Measurements from ENCODE around the gene PRKCB. TPM values are rescaled to one million over a fixed set of nuclear protein-coding genes. Genes with fewer than 3 reads are reported as not detected.
"Not testable (repeated sequence)": the region's sequence is repeated elsewhere in the genome, so short reads cannot be mapped to it uniquely, and the experiment has no call there.

Gene PRKCB
- total RNA-seq, 1 donor from 2014 or later = 12.7 TPM

- no peak for ATAC-seq
- intact Hi-C loops (cut with DNase I) = no loop called here
- DNase-seq (ENCODE audit: low spot score) = no peak
Measured at GRCh38 chr16:24087891-24088410, 252.2 kb downstream of the PRKCB start.

- ATAC-seq = no peak
- intact Hi-C loops (cut with DNase I) = no loop called here
- DNase-seq (ENCODE audit: low spot score) = no peak
Measured at GRCh38 chr16:24088767-24089166, 253.0 kb downstream of the PRKCB start.

- intact Hi-C loops (cut with DNase I) = no loop called here
Measured at GRCh38 chr16:24091125-24091524, 255.3 kb downstream of the PRKCB start.

GRCh38 chr16:24093049-24093448 lies 257.3 kb downstream of the PRKCB start:
- ATAC-seq (no peak), DNase-seq (ENCODE audit: low spot score) (no peak)
- intact Hi-C loops (cut with DNase I) = no loop called here

More at GRCh38 chr16:24091125-24091524, 255.3 kb downstream of the PRKCB start:
- DNase-seq (ENCODE audit: low spot score) = no peak
- ATAC-seq = no peak

DNA sequence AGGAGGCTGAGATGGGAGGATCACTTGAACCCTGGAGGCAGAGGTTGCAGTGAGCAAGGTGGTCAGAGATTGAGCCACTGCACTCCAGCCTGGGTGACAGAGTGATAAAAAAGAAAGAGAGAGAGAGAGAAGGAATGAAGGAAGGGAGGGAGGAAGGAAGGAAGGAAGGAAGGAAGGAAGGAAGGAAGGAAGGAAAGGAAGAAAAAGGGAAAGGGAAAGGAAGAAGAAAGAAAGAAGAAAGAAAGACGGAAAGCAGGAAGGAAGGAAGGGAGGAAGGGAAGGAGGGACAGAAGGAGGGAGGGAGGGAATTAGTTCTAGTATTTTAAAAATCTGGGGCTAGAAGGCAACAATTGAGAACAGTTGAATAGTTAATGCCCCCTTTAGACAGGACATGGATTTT lies 258.9 kb downstream of the PRKCB start:
- no peak for ATAC-seq
- no peak for DNase-seq (ENCODE audit: low spot score)
- intact Hi-C loops (cut with DNase I) = no loop called here

DNA sequence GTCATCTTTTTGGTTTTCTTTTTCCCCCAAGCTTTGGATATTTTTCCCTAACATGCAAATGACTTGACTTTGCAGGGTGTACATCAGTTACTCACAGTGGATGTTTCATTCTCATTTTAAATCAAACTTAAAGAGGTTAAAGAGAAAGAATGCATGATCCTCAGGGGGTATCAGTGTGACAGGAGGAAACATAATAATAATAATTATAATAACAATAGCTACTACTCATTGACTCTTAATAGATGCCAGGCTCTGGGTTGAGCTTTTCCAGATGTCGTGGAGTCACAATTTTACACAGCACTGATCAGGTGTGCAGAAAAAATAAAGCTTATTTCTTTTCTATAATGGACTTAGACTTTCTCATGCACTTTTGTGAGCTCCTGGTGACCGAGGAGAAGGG lies 263.1 kb downstream of the PRKCB start:
- ATAC-seq (no peak), DNase-seq (ENCODE audit: low spot score) (no peak)
- intact Hi-C loops (cut with DNase I) = no loop called here

GRCh38 chr16:24101431-24101830 lies 265.6 kb downstream of the PRKCB start:
- ATAC-seq = no peak
- DNase-seq (ENCODE audit: low spot score) = no peak
- intact Hi-C loops (cut with DNase I) = no loop called here

DNA sequence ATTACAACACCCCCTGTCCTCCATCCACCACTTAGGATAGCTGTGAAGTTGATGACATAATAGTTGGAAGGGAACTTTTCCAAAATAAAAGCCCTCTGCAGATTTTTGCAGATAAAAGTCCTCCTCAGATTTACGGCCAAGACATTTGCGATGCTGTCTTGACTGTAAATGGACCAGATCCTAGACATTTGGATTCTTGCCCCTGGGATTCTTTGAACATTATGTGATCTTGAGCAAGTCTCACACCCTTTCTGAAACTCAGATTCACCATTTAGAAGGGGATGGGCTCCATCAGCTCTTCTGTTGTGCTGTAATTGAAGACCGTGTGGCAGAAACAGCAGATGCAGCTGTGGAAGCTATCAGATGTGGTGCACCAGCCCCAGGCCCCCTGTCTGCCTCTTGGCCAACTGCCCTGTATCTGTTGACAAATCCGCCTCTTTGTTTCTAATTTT lies 266.5 kb downstream of the PRKCB start:
- intact Hi-C loops (cut with DNase I) = no loop called here
- DNase-seq (ENCODE audit: low spot score) (no peak), ATAC-seq (no peak)

GRCh38 chr16:24105471-24105870 lies 269.7 kb downstream of the PRKCB start:
- ATAC-seq; DNase-seq (ENCODE audit: low spot score); intact Hi-C loops (cut with DNase I): not testable (repeated sequence)

DNA sequence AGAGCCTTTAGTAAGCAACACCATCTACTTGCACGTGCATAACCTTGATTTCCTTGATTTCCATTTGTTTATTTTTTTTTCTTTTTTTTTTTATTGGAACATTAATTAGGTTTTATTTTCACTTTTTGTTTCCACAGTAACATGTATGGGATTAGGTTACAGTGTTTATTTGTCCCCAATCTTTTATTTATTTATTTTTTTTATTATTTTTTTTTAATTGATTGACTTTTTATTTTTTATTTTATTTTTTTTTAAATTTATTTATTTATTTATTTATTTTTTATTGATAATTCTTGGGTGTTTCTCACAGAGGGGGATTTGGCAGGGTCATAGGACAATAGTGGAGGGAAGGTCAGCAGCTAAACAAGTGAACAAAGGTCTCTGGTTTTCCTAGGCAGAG lies 272.3 kb downstream of the PRKCB start:
- DNase-seq (ENCODE audit: low spot score); intact Hi-C loops (cut with DNase I); ATAC-seq: not testable (repeated sequence)

GRCh38 chr16:24111724-24112302 lies 276.0 kb downstream of the PRKCB start:
- DNase-seq (ENCODE audit: low spot score) = no peak
- intact Hi-C loops (cut with DNase I) = no loop called here
- no peak for ATAC-seq

DNA sequence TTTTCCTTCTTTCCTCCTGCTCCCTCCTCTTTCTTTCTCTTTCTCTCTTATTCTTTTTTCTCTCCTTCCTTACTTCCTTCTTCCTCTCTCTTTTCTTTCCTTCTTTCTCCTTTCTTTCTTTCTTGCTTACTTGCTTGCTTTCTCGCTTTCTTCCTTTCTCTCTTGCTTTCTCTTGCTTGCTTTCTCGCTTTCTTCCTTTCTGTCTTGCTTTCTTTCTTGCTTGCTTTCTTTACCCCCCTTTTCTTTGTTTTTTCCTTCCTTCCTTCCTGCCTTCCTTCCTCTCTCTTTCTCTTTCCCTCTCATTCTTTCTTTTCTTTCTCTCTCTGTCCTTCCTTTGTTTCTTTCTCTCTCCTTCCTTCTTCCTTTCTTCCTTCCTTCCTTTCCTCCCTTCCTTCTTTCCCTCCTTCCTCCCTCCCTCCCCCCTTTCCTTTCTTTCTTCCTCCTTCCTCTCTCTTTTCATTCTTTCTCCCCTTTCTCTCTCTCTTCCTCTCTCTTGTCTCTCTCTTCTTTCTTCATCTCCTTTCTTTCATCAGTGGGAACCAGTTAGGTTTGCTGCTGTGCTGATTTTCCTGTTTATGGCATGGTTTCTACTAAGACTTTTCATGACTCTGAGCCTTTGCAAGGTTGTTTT lies 277.4 kb downstream of the PRKCB start:
- intact Hi-C loops (cut with DNase I) = no loop called here

DNA sequence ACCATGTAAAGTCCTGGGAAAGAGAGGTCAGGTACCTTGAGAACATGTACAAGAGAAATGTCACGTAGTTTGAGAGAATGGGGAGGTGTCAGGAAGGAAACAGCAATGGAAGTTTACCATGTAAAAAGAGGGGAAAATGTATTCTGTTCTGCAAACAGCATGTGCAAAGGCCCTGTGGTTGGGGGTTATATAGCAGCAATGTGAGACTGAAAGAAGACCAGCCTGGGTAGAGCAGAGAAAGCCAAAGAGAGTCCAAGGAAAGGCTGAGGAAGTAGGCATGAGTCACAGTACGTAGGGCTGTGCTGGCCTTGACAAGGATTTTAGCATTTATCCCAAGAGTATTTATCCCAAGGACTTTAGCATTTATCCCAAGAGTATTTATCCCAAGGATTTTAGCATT lies 279.1 kb downstream of the PRKCB start:
- ATAC-seq = no peak
- intact Hi-C loops (cut with DNase I) = no loop called here
- DNase-seq (ENCODE audit: low spot score) = no peak

More for the DNA sequence above, 277.4 kb downstream of the PRKCB start:
- DNase-seq (ENCODE audit: low spot score) (no peak), ATAC-seq (no peak)

GRCh38 chr16:24116046-24116776 lies 280.4 kb downstream of the PRKCB start:
- intact Hi-C loops (cut with DNase I) = no loop called here
- DNase-seq (ENCODE audit: low spot score) (no peak), ATAC-seq (no peak)

GRCh38 chr16:24116989-24117388 lies 281.2 kb downstream of the PRKCB start:
- intact Hi-C loops (cut with DNase I) = no loop called here
- no peak for DNase-seq (ENCODE audit: low spot score)
- ATAC-seq = no peak

GRCh38 chr16:24117680-24118079 lies 281.9 kb downstream of the PRKCB start:
- intact Hi-C loops (cut with DNase I) = no loop called here
- DNase-seq (ENCODE audit: low spot score) = no peak
- ATAC-seq = no peak

- no peak for DNase-seq (ENCODE audit: low spot score)
- intact Hi-C loops (cut with DNase I) = no loop called here
- no peak for ATAC-seq
Measured at GRCh38 chr16:24118126-24118821, 282.5 kb downstream of the PRKCB start.

DNA sequence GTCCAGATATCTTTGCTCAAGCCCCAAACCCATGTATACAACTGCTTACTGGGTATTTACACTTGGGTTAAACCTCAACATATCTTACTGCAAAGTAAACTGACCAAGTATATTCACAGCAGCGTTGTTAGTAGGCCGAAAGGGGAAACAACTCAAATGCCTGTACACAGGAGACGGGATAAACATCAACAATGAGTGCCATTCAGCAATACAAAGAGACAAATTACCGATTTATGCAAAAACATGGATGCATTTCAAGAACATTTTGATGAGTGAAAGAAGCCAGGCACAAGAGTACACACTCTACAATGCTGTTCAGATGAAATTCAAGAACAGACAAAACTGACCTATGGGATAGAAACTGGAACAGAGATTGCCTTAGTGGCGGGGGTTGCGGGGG lies 284.0 kb downstream of the PRKCB start:
- no peak for ATAC-seq
- intact Hi-C loops (cut with DNase I) = loop anchor here (10.0 kb wide), 1 partner anchor 265 kb away; no protein-coding TSS in a partner anchor
- DNase-seq (ENCODE audit: low spot score) = no peak

DNA sequence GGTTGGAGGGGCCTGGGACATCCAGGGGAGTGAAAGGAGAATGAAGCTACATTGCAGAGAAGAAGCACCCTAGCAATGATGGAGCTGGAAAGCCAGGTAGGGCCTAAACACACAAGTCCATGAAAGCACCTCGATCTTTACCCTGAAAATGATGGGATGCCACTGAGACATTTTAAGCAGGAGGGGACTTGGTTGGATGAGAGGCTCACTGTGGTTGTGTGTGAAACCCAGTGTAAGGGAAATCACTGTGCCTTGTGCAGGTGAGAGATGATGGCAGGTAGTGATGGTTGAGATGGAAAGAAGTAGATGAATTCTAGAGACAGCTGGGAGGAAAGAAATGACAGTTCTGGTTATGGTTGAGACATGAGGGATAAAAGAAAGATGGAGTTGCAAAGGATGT lies 287.5 kb downstream of the PRKCB start:
- intact Hi-C loops (cut with DNase I) = loop anchor here (10.0 kb wide), 1 partner anchor 268 kb away; no protein-coding TSS in a partner anchor
- no peak for ATAC-seq
- DNase-seq (ENCODE audit: low spot score) = no peak

Data from sciatic nerve (tissue), 2 donors.